Mucosa of stomach (tissue), 1 donor: Measurements from ENCODE around the gene SIDT2.

Source experiments
- H3K27me3 ChIP-seq: one replicate; pipeline ENCODE4 v1.7.0; 2013; ENCODE audit warnings: mild to moderate bottlenecking, low read length; ENCODE audit not compliant: control insufficient read depth, insufficient read depth
- H3K36me3 ChIP-seq: one replicate; pipeline ENCODE4 v1.7.0; 2013; ENCODE audit warnings: low read length; ENCODE audit not compliant: control insufficient read depth, insufficient read depth
- H3K4me1 ChIP-seq: one replicate; pipeline ENCODE4 v1.7.0; 2013; ENCODE audit warnings: mild to moderate bottlenecking, low read length; ENCODE audit not compliant: control insufficient read depth, insufficient read depth
- H3K4me3 ChIP-seq: one replicate; pipeline ENCODE4 v1.7.0; 2013; ENCODE audit warnings: low read length
- H3K9ac ChIP-seq: one replicate; pipeline ENCODE4 v1.7.0; 2013; ENCODE audit warnings: mild to moderate bottlenecking, low read length, moderate library complexity
- H3K9me3 ChIP-seq: one replicate; pipeline ENCODE4 v1.7.0; 2013; ENCODE audit warnings: mild to moderate bottlenecking, low read length, moderate library complexity; ENCODE audit not compliant: control insufficient read depth
- donor health status: Pancreatic carcinoma.

SIDT2 gene

DNA sequence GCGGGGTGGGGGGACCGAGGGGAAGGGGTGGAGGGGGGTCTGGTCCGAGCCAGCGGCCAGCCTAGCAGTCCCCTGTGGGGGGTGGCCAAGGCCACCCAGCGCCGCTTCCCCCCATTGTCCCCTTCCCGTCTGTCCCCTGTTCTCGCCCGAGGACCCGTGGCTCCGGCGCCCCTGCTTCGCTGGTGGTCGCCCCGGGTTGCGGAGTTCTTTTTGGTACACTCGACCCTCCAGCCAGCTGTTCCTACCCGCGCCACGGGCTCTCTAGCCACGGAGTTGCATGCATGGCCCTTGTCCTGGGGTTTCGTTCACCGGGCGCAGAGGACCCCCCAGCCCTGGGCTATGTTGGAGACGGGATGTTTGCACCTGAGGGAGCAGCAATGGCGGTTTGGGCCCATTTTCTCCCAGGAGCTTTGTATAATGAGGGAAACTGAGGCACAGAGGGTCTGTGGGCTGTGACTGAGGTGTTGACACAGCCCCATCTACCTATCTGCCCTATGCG is 54.4 kb downstream of the SIDT2 start:
- peaks cover 26% of the 10 kb centered on the region for H3K4me1 ChIP-seq
- peak overlapping the region; percentile 68 for H3K9ac ChIP-seq
- no peaks in the 10 kb centered on the region for H3K9me3 ChIP-seq

DNA sequence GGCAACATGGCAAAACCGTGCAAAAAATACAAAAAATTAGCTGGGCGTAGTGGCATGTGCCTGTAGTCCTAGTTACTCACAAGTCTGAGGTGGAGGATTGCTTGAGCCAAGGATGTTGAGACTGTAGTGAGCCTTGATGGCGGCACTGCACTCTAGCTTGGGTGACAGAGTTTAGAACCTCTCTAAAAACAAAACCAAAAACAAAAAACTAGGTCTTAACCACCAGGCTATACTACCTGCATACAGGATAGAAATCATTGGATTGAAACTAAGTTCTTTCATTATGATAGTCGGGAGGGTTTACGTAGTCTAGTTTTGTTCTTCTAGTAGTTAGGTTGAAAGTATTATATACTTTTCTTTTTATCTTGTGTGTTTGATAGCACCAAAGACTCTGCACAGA is 59.7 kb downstream of the SIDT2 start:
- H3K4me3 ChIP-seq = no peak overlapping the region
- no peaks in the 10 kb centered on the region for H3K36me3 ChIP-seq
- H3K27me3 ChIP-seq = no peaks in the 10 kb centered on the region
- H3K9ac ChIP-seq = no peak overlapping the region
- H3K4me1 ChIP-seq = peaks cover 5% of the 10 kb centered on the region
- no peaks in the 10 kb centered on the region for H3K9me3 ChIP-seq

More for the DNA sequence above, 54.4 kb downstream of the SIDT2 start:
- H3K4me3 ChIP-seq = peak overlapping the region; percentile 66
- H3K36me3 ChIP-seq = peaks cover 20% of the 10 kb centered on the region
- no peaks in the 10 kb centered on the region for H3K27me3 ChIP-seq

DNA sequence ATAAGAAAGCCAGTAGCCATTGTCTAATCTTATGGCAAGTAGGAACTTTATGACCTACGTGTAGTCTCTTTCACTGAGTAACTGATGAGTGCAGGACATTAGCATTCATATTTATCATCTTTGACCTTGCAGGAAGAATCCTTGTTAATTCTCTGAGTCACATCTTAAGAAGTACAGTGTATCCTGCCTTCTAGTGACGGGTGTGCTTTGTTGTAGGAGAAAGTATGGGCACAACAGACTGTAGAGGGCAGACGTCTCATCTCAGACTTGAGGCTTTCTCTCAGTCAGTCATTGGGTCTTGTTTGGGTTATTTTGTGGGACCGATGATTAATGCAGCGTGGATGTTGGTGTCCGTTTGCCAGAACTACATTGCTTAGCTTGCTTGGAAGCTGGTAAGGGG is 60.8 kb downstream of the SIDT2 start:
- no peak overlapping the region for H3K9ac ChIP-seq
- no peaks in the 10 kb centered on the region for H3K9me3 ChIP-seq
- no peaks in the 10 kb centered on the region for H3K4me1 ChIP-seq
- no peak overlapping the region for H3K4me3 ChIP-seq
- H3K27me3 ChIP-seq = no peaks in the 10 kb centered on the region
- H3K36me3 ChIP-seq = no peaks in the 10 kb centered on the region
